Neural progenitor cell (in vitro differentiated cells): Measurements from ENCODE around the gene AFMID.

ENCODE experiments used
- EZH2 ChIP-seq: fragments of 200-600 bp; sonication (generic); IDR thresholded peaks from 2 replicates; pipeline ENCODE4 v1.6.1; 2017; ENCODE audit warnings: antibody characterized with exemption, mild to moderate bottlenecking, moderate library complexity
- EZH2phosphoT487 ChIP-seq: fragments of 200-600 bp; sonication (generic); IDR thresholded peaks from 2 replicates; pipeline ENCODE4 v1.6.1; 2017; ENCODE audit warnings: antibody characterized with exemption
- TF ChIP-seq, protein P1 (sequence below): fragments of 200-600 bp; sonication (generic); IDR thresholded peaks from 2 replicates; pipeline ENCODE4 v1.5.1; 2017; ENCODE audit warnings: antibody characterized with exemption, mild to moderate bottlenecking

DNA sequence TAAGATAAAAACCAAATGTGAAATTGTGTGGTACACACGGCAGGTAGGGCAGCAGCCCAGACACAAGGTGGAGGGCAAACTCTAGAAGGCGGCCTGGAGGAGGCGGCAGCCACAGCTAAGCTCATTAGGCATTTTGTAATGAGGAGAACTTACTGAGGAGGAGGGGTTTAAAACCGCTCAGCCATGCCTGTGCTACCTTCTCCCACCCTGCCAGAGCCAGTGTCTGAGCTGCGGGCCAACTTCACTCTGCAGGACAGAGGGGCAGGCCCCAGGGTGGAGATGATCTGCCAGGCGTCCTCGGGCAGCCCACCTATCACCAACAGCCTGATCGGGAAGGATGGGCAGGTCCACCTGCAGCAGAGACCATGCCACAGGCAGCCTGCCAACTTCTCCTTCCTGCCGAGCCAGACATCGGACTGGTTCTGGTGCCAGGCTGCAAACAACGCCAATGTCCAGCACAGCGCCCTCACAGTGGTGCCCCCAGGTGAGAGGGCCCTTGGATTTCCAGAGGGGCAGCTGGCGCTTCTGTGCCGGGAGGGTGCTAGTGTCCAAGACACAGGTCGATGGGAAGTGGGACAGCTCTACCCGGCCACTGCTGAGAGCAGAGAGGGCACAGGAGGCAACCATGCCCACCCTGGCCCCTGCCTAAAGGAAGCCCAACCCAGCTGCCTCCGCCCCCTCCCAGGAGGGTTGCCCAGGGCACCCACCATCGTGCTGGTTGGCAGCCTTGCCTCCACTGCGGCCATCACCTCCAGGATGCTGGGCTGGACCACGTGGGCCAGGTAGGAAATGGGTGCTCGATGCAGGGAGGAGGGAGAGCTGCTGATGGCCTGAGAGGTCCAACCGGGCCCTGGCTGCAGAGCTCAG lies 23.0 kb upstream of the AFMID start:
- TF ChIP-seq, protein P1, sequence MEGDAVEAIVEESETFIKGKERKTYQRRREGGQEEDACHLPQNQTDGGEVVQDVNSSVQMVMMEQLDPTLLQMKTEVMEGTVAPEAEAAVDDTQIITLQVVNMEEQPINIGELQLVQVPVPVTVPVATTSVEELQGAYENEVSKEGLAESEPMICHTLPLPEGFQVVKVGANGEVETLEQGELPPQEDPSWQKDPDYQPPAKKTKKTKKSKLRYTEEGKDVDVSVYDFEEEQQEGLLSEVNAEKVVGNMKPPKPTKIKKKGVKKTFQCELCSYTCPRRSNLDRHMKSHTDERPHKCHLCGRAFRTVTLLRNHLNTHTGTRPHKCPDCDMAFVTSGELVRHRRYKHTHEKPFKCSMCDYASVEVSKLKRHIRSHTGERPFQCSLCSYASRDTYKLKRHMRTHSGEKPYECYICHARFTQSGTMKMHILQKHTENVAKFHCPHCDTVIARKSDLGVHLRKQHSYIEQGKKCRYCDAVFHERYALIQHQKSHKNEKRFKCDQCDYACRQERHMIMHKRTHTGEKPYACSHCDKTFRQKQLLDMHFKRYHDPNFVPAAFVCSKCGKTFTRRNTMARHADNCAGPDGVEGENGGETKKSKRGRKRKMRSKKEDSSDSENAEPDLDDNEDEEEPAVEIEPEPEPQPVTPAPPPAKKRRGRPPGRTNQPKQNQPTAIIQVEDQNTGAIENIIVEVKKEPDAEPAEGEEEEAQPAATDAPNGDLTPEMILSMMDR: no peak
- TF ChIP-seq EZH2 (no peak), EZH2phosphoT487 (no peak)
